Sigmoid colon (tissue), 4 donors: ENCODE data around the gene ANGPT4.

ENCODE experiments used
- EP300 ChIP-seq, 4 donors: sonication (generic); formaldehyde crosslinking; IDR thresholded peaks; one replicate each; pipeline ENCODE4 v1.6.1; 2017; ENCODE audit warnings: antibody characterized with exemption in 4 of 4
- POLR2A ChIP-seq, 2 donors: fragments of 450-650 bp; IDR thresholded peaks; one replicate each; pipeline ENCODE4 v1.6.1; 2016; ENCODE audit warnings: antibody characterized with exemption in 2 of 2, mild to moderate bottlenecking in 2 of 2, moderate library complexity in 2 of 2
- POLR2AphosphoS5 ChIP-seq, 4 donors: sonication (generic); formaldehyde crosslinking; IDR thresholded peaks; one replicate each; pipeline ENCODE4 v1.6.1; 2017; ENCODE audit warnings: antibody characterized with exemption in 4 of 4
- TF ChIP-seq, protein P1 (sequence below), 4 experiments: fragments of 450-650 bp in 3 of 4; fragments of 200-600 bp in 1 of 4; IDR thresholded peaks; one replicate each; pipeline ENCODE4 v1.5.1; 2016 to 2019; ENCODE audit warnings: antibody characterized with exemption in 4 of 4, mild to moderate bottlenecking in 3 of 4, moderate library complexity in 2 of 4

DNA sequence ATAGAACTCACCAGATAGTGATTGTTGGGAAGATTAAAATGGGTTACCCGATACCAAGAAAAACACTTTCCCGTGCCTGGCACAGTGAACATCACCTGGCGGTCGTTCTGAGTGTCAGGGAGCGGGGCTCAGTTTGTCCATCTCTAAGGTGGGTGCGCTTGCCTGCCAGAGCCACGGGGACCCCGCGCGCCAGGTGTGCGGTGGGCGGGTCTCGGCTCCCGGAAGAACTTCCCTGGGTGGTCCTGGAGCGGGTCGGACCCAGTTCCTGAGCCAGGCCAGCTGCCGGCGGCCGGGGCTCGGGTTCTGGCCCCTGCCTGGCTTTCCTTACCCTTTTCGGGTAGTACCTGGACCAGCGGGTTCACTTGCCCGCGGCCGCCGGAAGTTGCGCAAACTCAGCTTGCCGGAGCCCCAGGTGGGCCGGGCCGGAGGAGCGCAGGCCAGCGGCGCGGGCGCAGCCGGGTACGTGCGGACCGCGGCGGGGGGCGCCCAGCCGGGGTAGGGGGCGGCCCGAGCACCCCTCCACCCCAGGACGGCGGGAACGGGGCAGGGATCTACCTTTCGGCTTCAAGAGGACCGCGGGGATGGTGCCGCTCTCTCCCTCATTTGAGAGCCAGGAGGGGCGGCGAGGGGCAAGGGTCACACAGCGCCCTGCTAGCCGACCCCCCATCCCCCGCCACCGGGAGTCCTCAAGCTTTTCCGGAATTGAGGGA is 75.1 kb downstream of the ANGPT4 start:
- TF ChIP-seq, protein P1, sequence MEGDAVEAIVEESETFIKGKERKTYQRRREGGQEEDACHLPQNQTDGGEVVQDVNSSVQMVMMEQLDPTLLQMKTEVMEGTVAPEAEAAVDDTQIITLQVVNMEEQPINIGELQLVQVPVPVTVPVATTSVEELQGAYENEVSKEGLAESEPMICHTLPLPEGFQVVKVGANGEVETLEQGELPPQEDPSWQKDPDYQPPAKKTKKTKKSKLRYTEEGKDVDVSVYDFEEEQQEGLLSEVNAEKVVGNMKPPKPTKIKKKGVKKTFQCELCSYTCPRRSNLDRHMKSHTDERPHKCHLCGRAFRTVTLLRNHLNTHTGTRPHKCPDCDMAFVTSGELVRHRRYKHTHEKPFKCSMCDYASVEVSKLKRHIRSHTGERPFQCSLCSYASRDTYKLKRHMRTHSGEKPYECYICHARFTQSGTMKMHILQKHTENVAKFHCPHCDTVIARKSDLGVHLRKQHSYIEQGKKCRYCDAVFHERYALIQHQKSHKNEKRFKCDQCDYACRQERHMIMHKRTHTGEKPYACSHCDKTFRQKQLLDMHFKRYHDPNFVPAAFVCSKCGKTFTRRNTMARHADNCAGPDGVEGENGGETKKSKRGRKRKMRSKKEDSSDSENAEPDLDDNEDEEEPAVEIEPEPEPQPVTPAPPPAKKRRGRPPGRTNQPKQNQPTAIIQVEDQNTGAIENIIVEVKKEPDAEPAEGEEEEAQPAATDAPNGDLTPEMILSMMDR (IDR thresholded peaks at IDR 0.05), result no peak
- no peak for TF ChIP-seq POLR2A (IDR thresholded peaks at IDR 0.05)
- no peak for TF ChIP-seq POLR2AphosphoS5 (IDR thresholded peaks at IDR 0.05)
- no peak for TF ChIP-seq EP300 (IDR thresholded peaks at IDR 0.05)
